HCT116 (cell line): ENCODE data around the gene CARS1. TPM values are rescaled to one million over a fixed set of nuclear protein-coding genes. Genes with fewer than 3 reads are reported as not detected.

Experiments used
- ATAC-seq: fragments of 200-7000 bp; cut with Tn5 transposase; 2 replicates; pipeline ENCODE4 v1.9.1; 2020; ENCODE audit warnings: mild to moderate bottlenecking, moderate library complexity
- BruUV-seq: library from RNA; stranded (reverse); fragments of 400-500 nt; replicated peaks from 2 replicates; lab custom pipeline; 2021; lab: Mats Ljungman, UMichigan
- CTCF ChIA-PET: fragments of 300-600 bp; sonication (Branson Sonifier 250); formaldehyde crosslinking; loops from one replicate; lab custom pipeline; 2021; ENCODE audit warnings: antibody characterized with exemption; lab: Charles Lee
- POLR2A ChIA-PET: fragments of 300-600, 350-600 bp; sonication (Branson Sonifier 250); formaldehyde crosslinking; loops from one replicate; lab custom pipeline; 2021; ENCODE audit warnings: antibody characterized with exemption; lab: Charles Lee
- RAD21 ChIA-PET, 2 experiments: fragments of 300-600 bp; sonication (Branson Sonifier 250); formaldehyde crosslinking; loops; one replicate each; lab custom pipeline; 2023; ENCODE audit warnings: low total read pairs in 2 of 2; ENCODE audit not compliant: uncharacterized antibody in 2 of 2, unreplicated experiment in 2 of 2, low non-redundant PET in 1 of 2; lab: Charles Lee
- DNase-seq: peaks from one replicate; pipeline ENCODE4 v3.0.0-alpha.2; 2010; ENCODE audit warnings: low read depth, low spot score
- H2AFZ ChIP-seq: fragments of 200-600 bp; shearing (Covaris generic), sonication (generic); 2 replicates; pipeline ENCODE4 v1.6.1; 2017; ENCODE audit warnings: low read depth, mixed run types, mixed read lengths, antibody characterized with exemption, low read length; ENCODE audit not compliant: poor library complexity, severe bottlenecking
- H3K27ac ChIP-seq: 2 replicates; pipeline ENCODE4 v1.5.1; 2012; ENCODE audit warnings: low read depth, low read length
- H3K27me3 ChIP-seq: fragments of 200-600 bp; sonication (generic); 2 replicates; pipeline ENCODE4 v1.6.1; 2016; ENCODE audit warnings: mixed run types, low read length, mixed read lengths; ENCODE audit not compliant: insufficient read depth
- H3K36me3 ChIP-seq, 2 experiments: fragments of 200-500 bp in 1 of 2; fragments of 200-600 bp in 1 of 2; sonication (Bioruptor generic) in 1 of 2; sonication (generic) in 1 of 2; 2 replicates each; pipeline versions ENCODE4 v1.5.1 to v1.6.1; 2014 to 2016; ENCODE audit warnings: low read length in 2 of 2, inconsistent platforms in 1 of 2, mixed read lengths in 1 of 2, mixed run types in 1 of 2; ENCODE audit not compliant: insufficient read depth in 2 of 2, control insufficient read depth in 1 of 2
- H3K4me1 ChIP-seq, 2 experiments: fragments of 200-600 bp in 1 of 2; sonication (generic) in 1 of 2; 2 replicates each; pipeline versions ENCODE4 v1.5.1 to v1.6.1; 2012 to 2017; ENCODE audit warnings: low read length in 2 of 2, inconsistent platforms in 1 of 2, mild to moderate bottlenecking in 1 of 2, mixed read lengths in 1 of 2, mixed run types in 1 of 2, moderate library complexity in 1 of 2; ENCODE audit not compliant: insufficient read depth in 2 of 2, control insufficient read depth in 1 of 2
- H3K4me2 ChIP-seq: fragments of 200-600 bp; sonication (generic); 2 replicates; pipeline ENCODE4 v1.6.1; 2017; ENCODE audit warnings: mixed run types, low read length, mixed read lengths
- H3K4me3 ChIP-seq, 2 experiments: fragments of 200-600 bp in 1 of 2; sonication (generic) in 1 of 2; replicated peaks in 1 of 2; 2 replicates each; pipeline ENCODE4 v1.5.1; 2011 to 2016; ENCODE audit warnings: low read length in 2 of 2, control low read depth in 1 of 2, low read depth in 1 of 2, mild to moderate bottlenecking in 1 of 2, mixed read lengths in 1 of 2, mixed run types in 1 of 2
- H3K79me2 ChIP-seq: fragments of 200-600 bp; sonication (generic); 2 replicates; pipeline ENCODE4 v1.6.1; 2017; ENCODE audit warnings: mild to moderate bottlenecking, mixed run types, low read length, moderate library complexity, mixed read lengths; ENCODE audit not compliant: insufficient read depth
- H3K9ac ChIP-seq: fragments of 200-600 bp; sonication (generic); 2 replicates; pipeline ENCODE4 v1.6.1; 2016; ENCODE audit warnings: low read length, mixed read lengths
- H3K9me2 ChIP-seq: fragments of 200-600 bp; sonication (generic), shearing (Covaris generic); 2 replicates; pipeline ENCODE4 v1.6.1; 2017; ENCODE audit warnings: mixed run types, mild to moderate bottlenecking, moderate library complexity; ENCODE audit not compliant: insufficient read depth
- H3K9me3 ChIP-seq, 2 experiments: fragments of 200-500 bp in 1 of 2; fragments of 200-600 bp in 1 of 2; sonication (Bioruptor generic) in 1 of 2; sonication (generic) in 1 of 2; 2 replicates each; pipeline ENCODE4 v1.6.1; 2014 to 2017; ENCODE audit warnings: low read length in 2 of 2, mixed read lengths in 2 of 2, inconsistent platforms in 1 of 2, low read depth in 1 of 2, mild to moderate bottlenecking in 1 of 2, mixed run types in 1 of 2, moderate library complexity in 1 of 2; ENCODE audit not compliant: control insufficient read depth in 1 of 2, insufficient read depth in 1 of 2
- H4K20me1 ChIP-seq: fragments of 200-600 bp; sonication (generic), shearing (Covaris generic); 2 replicates; pipeline ENCODE4 v1.6.1; 2017; ENCODE audit warnings: mixed run types, mild to moderate bottlenecking, moderate library complexity; ENCODE audit not compliant: insufficient read depth
- EZH2 ChIP-seq: fragments of 200-600 bp; sonication (generic); IDR thresholded peaks from 2 replicates; pipeline ENCODE4 v1.6.1; 2017; ENCODE audit warnings: antibody characterized with exemption, mixed run types
- POLR2AphosphoS5 ChIP-seq: IDR thresholded peaks from 2 replicates; pipeline ENCODE4 v1.6.1; 2011; ENCODE audit warnings: mild to moderate bottlenecking, low read depth, low read length, moderate library complexity
- RAD21 ChIP-seq: IDR thresholded peaks from 2 replicates; pipeline ENCODE4 v1.6.1; 2012; ENCODE audit warnings: low read depth, mild to moderate bottlenecking
- intact Hi-C: fragments of 100-400 bp; cut with micrococcal nuclease; formaldehyde crosslinking; loops from 2 replicates; pipeline ENCODE4 v1.10.0; 2022
- total RNA-seq: library from RNA; stranded (reverse); gene quantifications from one replicate; pipeline ENCODE4 v1.2.1, GENCODE V29; 2021; ENCODE audit not compliant: unreplicated experiment
- TF ChIP-seq, protein P1 (sequence below), 3 experiments: fragments of 200-600 bp in 1 of 3; sonication (generic) in 1 of 3; IDR thresholded peaks in 2 of 3; conservative IDR thresholded peaks in 1 of 3; 2 replicates each; pipeline ENCODE4 v1.5.1; 2012 to 2017; ENCODE audit warnings: low read depth in 2 of 3, low read length in 2 of 3, antibody characterized with exemption in 1 of 3, borderline replicate concordance in 1 of 3, control low read depth in 1 of 3, mild to moderate bottlenecking in 1 of 3, mixed read lengths in 1 of 3, mixed run types in 1 of 3, moderate library complexity in 1 of 3; ENCODE audit not compliant: insufficient read depth in 1 of 3

Gene CARS1
- total RNA-seq, 1 experiment from 2014 or later = 124 TPM

DNA sequence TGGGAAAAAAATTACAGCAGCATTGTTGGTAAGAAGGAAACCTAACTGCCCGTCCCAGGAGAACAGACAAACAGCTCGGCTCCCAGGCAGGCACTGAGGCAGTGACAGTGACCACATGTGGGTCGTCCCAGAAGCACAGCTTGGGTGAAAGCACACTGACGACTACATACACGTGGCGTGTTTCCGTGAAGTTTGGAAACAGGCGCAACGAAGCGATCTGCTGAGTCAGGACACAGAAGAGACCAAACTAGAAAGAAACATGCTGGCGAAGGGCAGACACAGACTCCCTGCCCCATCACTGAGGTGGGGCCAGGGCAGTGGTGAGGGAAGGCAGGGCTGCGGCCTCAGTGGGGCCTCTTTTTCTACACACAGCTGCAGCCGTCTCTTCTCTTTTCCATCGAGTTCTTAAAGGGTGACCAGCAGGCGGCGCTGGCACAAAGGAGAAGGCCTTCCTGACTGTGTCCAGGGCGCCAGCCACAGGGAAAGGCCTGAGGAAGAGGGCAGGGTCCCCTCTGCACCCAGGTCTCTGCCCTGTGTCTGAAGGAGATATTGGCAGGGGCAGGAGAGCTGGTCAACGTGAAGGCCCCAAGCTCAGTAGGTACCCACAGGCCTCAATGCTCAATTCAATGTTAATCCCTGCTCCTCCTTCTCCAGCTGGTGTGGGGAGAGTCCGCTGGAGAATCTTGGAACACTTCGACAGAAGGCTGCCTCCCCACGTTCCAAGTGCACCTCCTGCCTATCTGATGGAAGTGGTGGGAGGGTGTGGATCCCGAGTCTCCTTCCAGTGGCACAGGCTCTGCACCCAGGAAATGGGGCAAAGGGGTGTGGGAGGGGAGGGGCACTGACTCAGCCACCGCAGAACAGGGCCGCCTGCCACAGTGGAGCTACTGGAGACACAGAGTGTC lies 19.9 kb downstream of the CARS1 start:
- Histone ChIP-seq H4K20me1 (no peaks in the 10 kb centered on the region; the same call in 1 of the 2 replicates), H3K9ac (no peak overlapping the region)
- intact Hi-C loops = loop anchor here (1.0 to 2.0 kb wide), 2 partner anchors 55 to 180 kb away; no protein-coding TSS in a partner anchor

More for the DNA sequence above, 19.9 kb downstream of the CARS1 start:
- BruUV-seq = no TSS peak
- ATAC-seq = peak; percentile 97
- Histone ChIP-seq H3K4me1 (no peaks in the 10 kb centered on the region; a peak in 1 of 4 replicates), H3K9me3 (no peaks in the 10 kb centered on the region), H3K9me2 (no peaks in the 10 kb centered on the region), H3K4me3 (no peak overlapping the region), H3K36me3 (peaks cover 50 to 53% of the 10 kb centered on the region in 2 experiments; a peak in 3 of 4 replicates), H3K27ac (no peak overlapping the region), H3K4me2 (no peak overlapping the region), H2AFZ (no peak overlapping the region), H3K79me2 (peaks cover 5% of the 10 kb centered on the region; the same call in 1 of the 2 replicates), H3K27me3 (no peaks in the 10 kb centered on the region)
- POLR2A ChIA-PET = no interaction called here
- CTCF ChIA-PET = interaction anchor here (0.9 to 1.7 kb wide), 5 partner anchors 12 to 54 kb away, joined by 3 to 9 read pairs (median 3); no protein-coding TSS in a partner anchor
- RAD21 ChIA-PET = interaction anchor here (1.7 to 2.0 kb wide), 2 partner anchors 54 kb away, joined by 4 to 14 read pairs; no protein-coding TSS in a partner anchor
- TF ChIP-seq RAD21 (peak; percentile 81), POLR2AphosphoS5 (0 out of 2 replicates have a peak, but pooled peaks have one; percentile 23), EZH2 (no peak)
- TF ChIP-seq, protein P1, sequence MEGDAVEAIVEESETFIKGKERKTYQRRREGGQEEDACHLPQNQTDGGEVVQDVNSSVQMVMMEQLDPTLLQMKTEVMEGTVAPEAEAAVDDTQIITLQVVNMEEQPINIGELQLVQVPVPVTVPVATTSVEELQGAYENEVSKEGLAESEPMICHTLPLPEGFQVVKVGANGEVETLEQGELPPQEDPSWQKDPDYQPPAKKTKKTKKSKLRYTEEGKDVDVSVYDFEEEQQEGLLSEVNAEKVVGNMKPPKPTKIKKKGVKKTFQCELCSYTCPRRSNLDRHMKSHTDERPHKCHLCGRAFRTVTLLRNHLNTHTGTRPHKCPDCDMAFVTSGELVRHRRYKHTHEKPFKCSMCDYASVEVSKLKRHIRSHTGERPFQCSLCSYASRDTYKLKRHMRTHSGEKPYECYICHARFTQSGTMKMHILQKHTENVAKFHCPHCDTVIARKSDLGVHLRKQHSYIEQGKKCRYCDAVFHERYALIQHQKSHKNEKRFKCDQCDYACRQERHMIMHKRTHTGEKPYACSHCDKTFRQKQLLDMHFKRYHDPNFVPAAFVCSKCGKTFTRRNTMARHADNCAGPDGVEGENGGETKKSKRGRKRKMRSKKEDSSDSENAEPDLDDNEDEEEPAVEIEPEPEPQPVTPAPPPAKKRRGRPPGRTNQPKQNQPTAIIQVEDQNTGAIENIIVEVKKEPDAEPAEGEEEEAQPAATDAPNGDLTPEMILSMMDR (IDR thresholded peaks at IDR 0.05 in 2 of 3, conservative IDR thresholded peaks at IDR 0.05 in 1 of 3; ENCODE audit: borderline replicate concordance in 1 of 3, insufficient read depth in 1 of 3, low read depth in 2 of 3, low read length in 2 of 3) = peak; percentile 67 to 91 (median 80)
- peak; percentile 31 for DNase-seq
